ENCODE measurements around the gene ANKS1A.

Gene ANKS1A

GRCh38 chr6:35054106-35054742, 165.2 kb downstream of the ANKS1A start:
- no peak overlapping the region for H3K27ac ChIP-seq
- TF ChIP-seq, protein P1, sequence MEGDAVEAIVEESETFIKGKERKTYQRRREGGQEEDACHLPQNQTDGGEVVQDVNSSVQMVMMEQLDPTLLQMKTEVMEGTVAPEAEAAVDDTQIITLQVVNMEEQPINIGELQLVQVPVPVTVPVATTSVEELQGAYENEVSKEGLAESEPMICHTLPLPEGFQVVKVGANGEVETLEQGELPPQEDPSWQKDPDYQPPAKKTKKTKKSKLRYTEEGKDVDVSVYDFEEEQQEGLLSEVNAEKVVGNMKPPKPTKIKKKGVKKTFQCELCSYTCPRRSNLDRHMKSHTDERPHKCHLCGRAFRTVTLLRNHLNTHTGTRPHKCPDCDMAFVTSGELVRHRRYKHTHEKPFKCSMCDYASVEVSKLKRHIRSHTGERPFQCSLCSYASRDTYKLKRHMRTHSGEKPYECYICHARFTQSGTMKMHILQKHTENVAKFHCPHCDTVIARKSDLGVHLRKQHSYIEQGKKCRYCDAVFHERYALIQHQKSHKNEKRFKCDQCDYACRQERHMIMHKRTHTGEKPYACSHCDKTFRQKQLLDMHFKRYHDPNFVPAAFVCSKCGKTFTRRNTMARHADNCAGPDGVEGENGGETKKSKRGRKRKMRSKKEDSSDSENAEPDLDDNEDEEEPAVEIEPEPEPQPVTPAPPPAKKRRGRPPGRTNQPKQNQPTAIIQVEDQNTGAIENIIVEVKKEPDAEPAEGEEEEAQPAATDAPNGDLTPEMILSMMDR (conservative IDR thresholded peaks at IDR 0.05) = no peak
- no peak for TF ChIP-seq ZFX (IDR thresholded peaks at IDR 0.05)

DNA sequence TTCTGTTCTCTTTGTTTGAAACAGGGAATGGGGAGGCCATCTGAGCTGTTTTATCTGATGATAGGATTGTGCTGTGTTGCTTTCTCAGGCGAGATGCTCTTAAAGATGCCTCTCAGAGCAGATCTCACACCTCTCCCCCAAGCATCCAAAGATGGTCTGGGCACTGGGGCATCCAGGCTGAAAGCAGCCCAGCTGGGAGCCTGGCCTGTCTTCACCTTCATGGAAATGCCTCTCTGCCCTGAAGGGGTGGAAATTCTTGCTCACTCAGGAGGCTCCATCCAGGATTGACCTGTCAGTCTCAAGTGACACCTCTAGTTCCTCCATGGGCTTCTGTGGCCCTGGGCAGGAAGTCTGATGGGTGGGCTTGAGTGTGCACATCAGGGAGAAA, 165.7 kb downstream of the ANKS1A start:
- H3K27ac ChIP-seq = no peak overlapping the region
- no peak for TF ChIP-seq ZFX (IDR thresholded peaks at IDR 0.05)
- TF ChIP-seq, protein P1 (conservative IDR thresholded peaks at IDR 0.05) = no peak

GRCh38 chr6:35055891-35056290, 166.8 kb downstream of the ANKS1A start:
- H3K27ac ChIP-seq = no peak overlapping the region
- TF ChIP-seq, protein P1 (conservative IDR thresholded peaks at IDR 0.05) = no peak
- no peak for TF ChIP-seq ZFX (IDR thresholded peaks at IDR 0.05)

- TF ChIP-seq, protein P1 (conservative IDR thresholded peaks at IDR 0.05) = no peak
- TF ChIP-seq ZFX (IDR thresholded peaks at IDR 0.05) = no peak
- H3K27ac ChIP-seq = no peak overlapping the region
Measured at GRCh38 chr6:35056952-35057351, 167.9 kb downstream of the ANKS1A start.

DNA sequence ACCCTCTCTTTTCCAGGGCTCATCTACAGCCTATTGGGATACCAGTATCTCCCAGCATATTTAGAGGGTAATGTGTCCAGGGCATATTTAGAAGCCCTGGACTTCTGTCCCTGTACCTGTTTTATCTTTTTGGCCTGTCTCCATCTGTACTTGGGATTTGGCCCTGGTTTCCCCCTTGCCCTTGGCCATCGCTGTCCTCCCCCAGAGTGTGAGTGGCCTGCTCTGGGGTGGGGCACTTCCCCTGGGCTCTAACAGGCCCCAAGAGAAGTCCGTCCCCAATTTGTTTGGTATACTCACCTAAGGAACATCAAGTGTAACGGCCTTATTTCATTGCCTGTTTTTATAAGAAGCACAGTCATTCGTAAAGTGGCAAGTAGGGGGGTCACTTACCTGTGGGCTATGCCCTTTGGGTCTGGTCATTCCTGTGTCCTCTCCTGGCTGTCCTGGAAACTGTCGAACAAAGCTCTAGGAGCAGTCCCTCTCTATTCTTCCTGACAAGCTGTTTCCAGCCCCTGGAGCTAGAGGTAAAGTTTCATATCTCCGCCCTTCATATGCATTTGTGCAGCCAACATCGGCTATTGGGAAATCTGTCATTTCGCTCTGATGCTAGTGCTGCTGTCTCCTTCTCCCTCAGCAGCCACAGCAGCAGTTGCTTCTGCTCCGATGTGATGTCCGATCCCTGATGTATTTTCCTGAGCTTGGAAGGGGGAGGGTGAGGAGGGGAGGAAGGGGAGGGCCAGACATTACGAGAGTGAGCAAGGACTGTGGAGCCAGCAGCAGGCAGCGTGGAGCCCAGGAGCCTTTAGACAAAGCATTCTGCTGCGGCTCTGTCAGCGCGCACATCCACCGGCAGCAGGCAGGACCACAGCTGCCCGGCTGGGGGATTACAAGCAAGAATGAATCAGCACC, 168.6 kb downstream of the ANKS1A start:
- H3K27ac ChIP-seq = no peak overlapping the region
- TF ChIP-seq, protein P1 (conservative IDR thresholded peaks at IDR 0.05) = no peak
- TF ChIP-seq ZFX (IDR thresholded peaks at IDR 0.05) = no peak

DNA sequence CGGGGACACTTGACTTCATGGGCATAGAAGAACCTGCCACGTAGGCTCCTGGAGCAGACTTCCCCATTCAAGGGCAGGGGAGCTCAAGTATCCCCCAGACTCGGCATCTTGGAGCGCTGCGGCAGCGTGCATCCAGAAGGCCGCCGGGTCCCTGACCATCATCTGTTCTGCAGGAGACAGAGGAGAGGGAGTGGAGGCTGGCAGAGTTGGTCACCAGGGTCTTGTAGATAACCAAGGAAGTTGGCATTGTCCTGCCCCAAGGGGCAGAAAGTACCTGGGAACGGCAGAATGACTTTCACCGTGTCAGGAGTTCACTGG, 169.3 kb downstream of the ANKS1A start:
- TF ChIP-seq, protein P1 (conservative IDR thresholded peaks at IDR 0.05) = no peak
- no peak for TF ChIP-seq ZFX (IDR thresholded peaks at IDR 0.05)
- no peak overlapping the region for H3K27ac ChIP-seq

DNA sequence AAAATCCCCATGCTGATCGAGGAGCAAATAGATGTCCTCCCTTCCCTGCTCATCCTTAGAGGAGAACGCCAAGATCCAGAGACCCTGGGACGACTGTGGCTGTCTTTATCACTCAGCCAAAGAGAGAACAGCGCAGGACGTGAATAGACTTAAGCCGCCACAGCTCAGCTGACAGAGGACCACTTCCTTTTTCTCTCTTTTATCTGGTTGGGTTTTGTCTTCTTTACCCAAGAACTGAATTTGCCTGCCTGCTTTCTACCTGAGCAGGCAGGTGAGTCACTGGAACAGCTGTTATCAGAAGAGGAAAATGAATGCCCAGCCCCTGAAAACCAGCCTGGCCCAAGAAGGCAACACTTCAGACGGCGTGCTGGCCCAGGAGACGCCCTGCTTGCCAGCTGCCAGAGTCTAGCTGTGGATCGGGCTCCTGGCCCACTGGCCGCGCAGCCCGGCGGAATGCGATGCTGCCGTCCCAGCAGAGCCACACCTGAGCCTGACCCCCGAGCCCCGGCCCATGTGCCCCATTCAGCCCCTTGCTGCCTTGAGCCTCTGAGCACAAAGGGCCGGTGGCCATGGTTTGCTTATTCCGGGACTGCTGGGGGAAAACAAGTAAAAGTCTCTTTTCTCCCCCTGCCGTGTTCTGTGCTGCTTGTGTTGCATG, 169.9 kb downstream of the ANKS1A start:
- TF ChIP-seq, protein P1 (conservative IDR thresholded peaks at IDR 0.05) = no peak
- no peak for TF ChIP-seq ZFX (IDR thresholded peaks at IDR 0.05)
- H3K27ac ChIP-seq = no peak overlapping the region

Measured in C4-2B (cell line).